Measurements from ENCODE around the gene PIN4.
"Not testable (repeated sequence)": the region's sequence is repeated elsewhere in the genome, so short reads cannot be mapped to it uniquely, and the experiment has no call there.

PIN4 gene

DNA sequence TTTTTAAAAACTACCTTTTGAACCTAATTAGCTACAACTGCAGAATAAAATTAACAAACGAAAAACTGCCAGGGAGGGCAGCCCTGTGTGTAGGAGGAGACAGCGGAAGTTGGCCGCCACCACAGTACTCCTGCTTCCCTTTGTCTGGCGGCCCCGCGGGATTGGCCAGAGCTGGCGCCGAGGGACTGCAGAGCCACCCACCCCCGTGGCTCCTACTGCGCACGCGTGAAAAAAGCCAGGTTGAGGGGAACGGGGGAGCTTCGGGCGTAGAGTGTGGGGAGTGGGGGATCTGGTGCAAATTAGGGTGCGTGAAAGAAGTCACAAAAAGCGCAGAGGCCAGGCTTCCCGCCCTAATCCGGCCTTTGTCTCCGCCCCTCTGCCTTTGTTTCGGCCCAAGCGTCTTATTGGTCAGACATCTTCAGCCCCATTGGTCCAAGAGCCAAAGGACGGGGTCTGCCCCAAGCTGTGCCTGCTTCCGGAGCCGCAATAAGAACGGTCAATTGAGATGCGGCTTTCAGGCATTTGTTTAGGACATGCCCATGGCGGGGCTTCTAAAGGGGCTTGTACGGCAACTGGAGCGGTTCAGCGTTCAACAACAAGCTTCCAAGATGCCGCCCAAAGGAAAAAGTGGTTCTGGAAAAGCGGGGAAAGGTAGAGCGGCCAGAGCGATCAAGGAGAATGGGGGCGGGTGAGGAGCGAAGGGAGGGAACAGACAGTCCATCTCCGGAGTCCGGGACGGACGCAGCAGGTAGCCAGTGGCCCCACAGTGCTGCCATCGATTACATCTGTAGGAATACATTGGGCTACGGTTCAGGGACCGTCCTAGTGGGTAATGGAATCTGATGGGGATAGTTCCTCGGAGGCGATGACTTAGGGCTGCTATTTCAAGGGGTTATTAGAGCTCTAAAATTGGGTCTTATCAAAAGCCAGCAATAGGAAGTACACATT is at the start of gene PIN4:
Gene PIN4 (plus strand): TSS at position 580 of the 948 bp plus-strand sequence. CDS start 29 bp downstream, at position 609.
- peak; percentile 57 for DNase-seq (ENCODE audit: low read depth, low spot score)

DNA sequence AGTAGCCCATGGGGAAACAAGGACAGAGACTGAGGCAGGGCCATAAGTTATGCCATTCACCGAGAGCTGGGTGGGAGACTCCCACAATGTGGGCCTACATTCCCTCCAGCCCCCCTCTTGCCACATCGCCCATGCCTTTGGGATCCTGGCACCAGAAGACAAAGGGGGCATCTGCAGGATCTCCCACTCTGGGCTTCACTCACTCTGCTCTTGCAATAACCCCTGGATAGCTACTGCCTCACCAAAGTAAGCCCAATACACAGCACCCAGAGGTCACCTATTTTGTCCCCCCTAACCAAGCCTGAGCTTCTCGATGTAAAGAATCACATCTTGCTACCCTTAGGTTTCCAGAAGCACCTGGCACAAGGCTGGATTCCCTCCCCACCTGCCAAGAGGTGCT is 49.1 kb upstream of the PIN4 start:
- no peak for DNase-seq (ENCODE audit: low read depth, low spot score)

DNA sequence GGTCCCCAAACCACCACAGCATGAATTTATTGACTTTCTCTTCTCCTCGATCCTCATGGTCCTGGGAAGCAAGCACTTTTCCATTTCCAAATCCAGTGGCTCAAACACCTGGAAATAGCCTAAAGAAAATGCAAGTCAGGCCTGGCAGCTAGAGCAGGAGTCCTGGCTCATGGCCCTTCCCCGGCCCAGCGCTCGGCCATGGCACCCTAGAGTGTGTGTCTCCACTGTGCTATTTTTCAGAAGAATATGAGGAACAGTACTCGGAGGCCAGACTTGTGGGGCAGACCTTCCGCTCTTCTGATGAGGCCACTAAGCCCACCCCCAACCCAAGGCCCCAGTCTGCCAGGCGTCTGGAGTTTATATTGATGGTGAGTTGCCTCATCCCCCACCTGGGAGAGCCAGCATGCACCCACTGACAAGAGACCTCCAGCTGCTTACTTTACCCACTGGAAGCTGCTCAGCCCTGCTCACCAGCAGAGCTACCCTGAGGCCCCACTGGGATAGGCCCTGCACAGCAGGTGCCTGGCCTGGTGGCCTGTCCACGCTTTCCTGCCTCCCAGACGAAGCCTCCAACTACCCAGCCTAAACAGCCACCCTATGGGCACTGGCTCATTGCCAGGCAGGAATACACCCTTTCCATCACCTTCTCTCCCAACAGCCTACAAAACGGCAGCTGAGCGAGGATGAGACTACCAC is 47.6 kb upstream of the PIN4 start:
- DNase-seq (ENCODE audit: low read depth, low spot score), result no peak

DNA sequence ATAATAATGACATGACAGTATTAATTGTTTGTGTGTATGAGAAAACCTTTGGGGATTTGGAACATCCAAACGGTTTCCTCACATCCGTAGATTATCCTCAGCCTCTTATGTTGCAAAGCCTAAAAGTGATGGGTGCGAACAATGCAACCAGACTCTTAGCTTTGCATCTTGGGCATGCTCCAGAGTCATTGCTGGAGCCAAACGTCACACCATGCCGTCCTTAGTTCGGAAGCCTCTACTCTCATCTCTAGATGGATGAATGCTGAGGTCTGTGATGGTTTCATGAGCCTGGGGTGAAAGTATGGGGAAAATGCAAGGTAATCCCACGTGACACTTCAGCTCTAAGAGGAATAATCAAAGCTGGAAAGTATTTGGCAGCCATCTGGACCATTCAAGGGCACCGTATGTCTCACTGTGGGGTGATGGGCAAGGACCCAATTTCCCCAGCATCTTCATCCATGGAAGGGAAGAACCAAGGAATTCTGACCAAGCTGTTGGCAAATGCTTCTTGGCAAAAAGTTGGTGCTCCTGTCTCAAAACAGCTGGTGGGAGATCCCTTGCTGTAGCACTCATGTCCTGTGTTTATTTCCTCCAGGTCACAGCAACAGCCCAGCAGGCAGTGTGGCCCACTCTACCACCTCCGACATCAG is 43.6 kb upstream of the PIN4 start:
- no peak for DNase-seq (ENCODE audit: low read depth, low spot score)

DNA sequence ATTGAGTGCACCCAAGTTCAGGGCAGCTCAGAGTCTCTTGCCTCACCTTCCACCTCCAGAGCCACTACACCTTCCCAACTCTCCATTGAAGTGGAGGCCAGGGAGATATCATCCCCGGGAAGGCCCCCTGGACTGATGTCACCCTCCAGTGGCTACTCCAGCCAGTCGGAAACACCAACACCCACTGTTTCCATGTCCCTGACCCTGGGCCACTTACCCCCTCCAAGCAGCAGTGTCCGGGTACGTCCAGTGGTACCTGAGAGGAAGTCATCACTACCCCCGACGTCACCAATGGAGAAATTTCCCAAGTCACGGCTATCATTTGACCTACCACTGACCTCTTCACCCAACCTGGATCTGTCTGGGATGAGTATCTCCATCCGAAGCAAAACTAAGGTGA is 42.0 kb upstream of the PIN4 start:
- DNase-seq (ENCODE audit: low read depth, low spot score), result no peak

DNA sequence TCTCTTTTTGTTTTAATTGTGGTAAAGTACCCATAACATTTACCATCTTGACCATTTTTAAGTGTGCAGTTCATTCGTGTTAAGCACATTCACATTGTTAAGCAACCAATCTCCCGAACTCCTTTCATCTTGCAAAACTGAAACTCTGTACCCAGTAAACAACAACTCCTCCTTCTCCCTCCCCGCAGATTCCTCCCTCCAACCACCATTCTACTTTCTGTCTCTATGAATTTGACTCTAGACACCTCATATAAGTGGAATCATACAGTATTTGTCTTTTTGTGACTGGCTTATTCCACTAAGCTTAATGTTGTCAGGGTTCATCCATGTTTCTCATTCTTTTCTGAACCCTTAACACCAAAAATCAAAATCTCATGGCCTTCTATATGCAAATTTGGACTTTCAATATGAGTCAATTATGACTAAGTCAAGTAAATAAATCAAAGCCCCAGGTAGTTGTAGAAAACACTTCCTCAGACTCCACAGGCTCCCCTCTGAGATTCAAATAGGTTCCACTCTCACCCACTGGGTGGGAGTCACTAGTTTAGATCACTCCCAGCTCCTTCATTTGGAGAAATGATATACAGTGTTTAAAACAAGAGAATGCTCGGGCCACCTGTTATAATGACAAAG is 40.1 kb upstream of the PIN4 start:
- no peak for DNase-seq (ENCODE audit: low read depth, low spot score)

DNA sequence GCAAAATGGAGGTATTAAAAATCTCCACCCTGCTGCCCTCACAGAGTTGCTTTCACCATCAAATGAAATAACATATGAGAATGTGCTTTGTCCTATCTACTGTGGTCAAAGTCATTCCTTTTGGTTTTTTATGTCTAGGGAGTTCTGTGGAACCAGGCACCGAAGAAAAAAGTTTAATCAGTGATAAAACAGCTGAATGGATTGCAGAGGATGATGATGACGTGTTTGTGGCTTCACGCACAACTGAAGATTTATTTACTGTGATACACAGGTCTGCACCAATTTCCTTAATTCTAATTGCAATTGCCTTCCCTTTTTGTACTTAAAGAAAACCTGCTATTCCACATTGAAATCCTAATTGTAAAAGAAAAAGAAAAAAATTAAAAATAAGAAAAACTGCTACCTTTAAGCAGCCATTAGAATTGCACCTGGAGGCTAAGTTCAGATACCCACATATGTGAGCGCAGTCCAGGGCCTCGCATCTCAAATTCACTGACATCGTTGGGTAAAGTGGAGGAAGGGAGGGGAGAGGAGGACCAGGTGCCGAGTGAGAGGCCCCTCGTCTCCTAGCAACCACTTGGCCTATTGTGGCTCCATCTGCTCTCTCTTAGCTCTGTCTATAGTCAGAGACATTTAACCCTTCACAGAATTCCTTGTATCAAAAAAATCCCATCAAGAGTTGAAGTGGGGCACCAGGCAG is 39.3 kb upstream of the PIN4 start:
- no peak for DNase-seq (ENCODE audit: low read depth, low spot score)

DNA sequence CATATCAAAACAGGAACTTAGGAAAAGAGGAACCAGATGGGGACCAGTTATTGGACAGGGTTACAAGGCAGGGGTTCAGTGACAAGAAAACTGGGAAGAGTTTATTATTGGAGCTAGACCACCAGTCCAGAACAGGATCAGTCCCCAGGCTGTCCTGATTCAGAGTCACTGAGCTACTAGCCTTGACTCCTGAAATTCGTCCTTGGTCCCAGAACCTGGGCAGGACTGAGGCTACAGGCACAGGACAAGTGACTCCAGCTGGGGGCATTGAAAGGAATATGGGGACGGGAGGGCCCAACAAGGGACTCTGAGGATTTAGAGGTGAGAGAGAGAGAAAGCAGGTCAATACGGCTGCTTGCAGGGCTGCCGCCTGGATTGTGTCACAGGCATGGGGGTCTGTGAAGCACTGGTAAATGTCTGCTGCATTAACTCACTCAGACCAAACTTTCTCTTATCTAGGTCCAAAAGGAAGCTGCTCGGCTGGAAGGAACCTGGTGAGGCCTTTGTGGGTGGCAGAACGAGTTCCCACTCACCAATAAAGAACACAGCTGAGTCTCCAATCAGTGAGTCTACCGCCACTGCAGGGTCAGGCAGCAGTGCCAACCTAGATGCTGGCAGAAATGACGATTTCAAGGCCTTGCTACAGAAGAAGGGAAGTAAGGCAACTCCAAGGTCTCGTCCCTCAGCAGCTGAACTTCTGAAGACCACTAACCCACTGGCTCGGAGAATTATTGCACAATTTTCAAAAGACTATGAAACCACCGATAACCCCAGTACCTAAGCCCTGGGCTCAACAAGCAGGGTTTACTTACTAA is 38.6 kb upstream of the PIN4 start:
- DNase-seq (ENCODE audit: low read depth, low spot score), result no peak

DNA sequence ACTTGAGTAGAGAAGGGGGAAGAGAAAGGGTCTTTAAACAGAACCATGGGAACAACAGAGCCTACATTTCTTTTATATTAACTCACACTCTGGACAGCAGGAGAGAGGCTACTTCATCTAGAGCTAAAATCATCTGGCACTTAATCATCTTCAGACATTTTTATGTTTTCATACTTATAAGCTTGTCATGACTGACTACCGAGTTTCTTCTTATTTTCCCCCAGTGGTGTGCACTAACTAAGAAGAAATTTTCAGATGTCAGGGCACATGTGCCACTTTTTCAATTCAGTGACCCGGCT is 38.0 kb upstream of the PIN4 start:
- no peak for DNase-seq (ENCODE audit: low read depth, low spot score)

DNA sequence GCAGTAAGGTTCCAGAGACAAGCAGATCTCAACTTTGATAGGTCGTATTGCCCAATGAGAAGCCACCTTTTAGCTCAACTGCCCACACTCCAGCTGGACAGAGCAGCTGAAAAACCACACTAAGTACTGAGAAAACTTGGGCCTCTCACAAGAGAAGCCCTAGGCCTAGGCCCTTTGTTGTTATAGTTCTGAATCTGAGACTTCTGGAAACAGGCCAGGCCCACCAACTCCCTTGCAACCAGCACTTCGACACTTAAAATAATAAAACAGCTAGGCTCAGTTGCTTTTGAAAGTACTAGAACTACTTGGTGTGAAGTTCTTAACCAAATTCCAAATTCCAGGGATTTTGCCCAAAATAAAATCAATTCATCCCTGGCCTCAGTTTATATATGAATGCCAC is 36.4 kb upstream of the PIN4 start:
- no peak for DNase-seq (ENCODE audit: low read depth, low spot score)

DNA sequence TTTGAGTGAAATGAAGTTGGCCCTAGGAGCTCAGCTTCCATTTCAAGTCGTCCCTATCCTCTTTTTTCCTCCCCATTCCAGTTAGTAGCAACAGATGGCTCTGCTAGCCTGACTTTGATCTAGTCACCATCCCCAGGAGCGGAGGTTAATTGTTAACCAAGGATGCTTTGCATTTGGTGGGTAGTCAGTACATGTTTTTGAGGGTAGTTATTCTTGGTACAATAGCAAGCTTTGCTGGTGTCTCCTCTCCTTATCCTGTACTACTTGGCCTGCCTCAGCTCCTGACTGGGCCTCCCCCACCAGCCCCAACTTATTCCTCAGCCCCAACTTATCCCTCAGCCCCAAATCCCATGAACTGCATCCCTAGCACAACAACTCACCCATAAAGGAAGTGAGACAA is 35.0 kb upstream of the PIN4 start:
- no peak for DNase-seq (ENCODE audit: low read depth, low spot score)

DNA sequence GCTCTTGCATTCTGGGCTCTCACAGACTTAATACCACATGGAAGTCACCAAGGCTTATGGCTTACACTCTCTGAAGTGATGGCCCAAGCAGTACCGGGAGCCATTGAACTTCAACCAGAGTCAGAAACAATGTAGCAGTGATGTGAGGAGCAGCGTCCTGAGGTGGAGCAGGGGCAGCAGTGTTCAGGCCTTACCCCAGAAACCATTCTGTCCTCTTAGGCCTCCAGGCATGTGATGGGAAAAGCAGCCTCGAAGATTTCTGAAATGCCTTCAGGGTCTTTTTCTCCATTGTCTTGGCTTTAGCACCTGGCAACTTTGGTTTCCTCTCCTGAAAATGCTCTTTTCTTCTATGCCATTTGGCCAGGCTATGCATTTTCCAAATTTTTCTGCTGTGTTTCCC is 22.8 kb upstream of the PIN4 start:
- DNase-seq (ENCODE audit: low read depth, low spot score), result no peak

DNA sequence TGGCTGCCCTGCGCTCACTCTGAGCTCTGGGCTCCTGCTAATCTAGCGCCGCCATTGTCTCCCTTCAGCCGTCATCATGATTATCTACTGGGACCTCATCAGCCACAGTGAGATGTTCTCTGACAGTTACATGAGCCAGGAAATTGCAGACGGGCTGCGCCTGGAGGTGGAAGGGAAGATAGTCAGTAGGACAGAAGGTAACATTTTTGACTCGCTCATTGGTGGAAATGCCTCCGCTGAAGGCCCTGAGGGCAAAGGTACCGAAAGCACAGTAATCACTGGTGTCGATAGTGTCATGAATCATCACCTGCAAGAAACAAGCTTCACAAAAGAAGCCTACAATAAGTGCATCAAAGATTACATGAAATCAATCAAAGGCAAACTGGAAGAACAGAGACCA is 21.8 kb upstream of the PIN4 start:
- no peak for DNase-seq (ENCODE audit: low read depth, low spot score)

DNA sequence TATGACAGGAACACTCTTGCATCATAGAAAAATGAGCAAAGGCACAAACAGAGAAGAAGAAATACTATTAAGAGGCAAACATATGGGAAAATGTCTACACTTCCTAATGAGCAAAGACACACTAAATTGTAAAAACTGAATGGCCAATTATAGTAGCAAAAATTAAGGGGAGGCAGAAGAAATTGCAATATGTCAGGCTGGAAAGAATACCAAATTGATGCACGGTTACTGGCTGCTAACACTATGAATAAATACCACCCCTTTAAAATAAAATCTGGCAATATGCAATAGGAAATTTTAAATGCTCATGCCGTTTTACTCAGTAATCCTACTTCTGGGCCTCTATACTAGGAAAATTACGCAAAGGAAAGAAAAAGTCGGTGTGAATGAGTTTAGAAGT is 16.0 kb upstream of the PIN4 start:
- no peak for DNase-seq (ENCODE audit: low read depth, low spot score)

DNA sequence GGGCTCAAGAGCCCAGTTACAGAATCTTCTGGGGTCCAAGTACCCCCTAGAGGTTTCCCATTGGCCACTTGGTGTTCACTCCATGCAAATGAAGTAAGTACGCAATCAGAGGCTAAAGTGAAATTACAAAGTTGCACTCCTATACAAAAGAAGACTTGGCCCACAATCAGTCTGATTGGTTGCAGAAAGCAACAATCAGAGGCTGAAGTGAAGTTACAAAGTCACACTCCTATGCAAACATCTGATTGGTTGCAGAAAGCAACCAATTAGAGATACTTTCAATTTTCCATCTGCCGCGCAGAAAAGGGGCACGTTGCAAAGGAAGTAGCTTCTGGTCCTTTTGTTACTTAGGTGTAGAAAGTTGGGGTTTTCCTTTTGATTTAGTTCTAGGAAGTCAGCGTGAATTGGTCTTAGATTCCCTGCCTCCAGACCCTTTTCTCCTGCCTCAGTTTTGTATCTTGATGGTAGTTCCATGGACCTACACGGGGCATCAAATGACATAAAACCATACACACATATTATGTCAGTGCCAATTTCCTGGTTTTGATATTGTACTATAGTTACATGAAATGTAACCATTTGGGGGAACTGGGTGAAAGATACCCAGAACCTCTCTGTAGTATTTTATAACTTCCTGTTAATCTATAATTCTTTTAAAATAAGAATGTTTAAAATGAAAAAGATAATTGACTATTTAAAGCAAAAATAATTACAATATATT is 12.4 kb upstream of the PIN4 start:
- DNase-seq (ENCODE audit: low read depth, low spot score), result no peak

DNA sequence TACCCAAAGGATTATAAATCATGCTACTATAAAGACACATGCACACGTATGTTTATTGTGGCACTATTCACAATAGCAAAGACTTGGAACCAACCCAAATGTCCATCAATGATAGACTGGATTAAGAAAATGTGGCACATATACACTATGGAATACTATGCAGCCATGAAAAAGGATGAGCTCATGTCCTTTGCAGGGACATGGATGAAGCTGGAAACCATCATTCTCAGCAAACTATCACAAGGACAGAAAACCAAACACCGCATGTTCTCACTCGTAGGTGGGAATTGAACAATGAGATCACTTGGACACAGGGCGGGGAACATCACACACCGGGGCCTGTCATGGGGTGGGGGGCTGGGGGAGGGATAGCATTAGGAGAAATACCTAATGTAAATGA is 5.3 kb upstream of the PIN4 start:
- DNase-seq (ENCODE audit: low read depth, low spot score), result not testable (repeated sequence)

DNA sequence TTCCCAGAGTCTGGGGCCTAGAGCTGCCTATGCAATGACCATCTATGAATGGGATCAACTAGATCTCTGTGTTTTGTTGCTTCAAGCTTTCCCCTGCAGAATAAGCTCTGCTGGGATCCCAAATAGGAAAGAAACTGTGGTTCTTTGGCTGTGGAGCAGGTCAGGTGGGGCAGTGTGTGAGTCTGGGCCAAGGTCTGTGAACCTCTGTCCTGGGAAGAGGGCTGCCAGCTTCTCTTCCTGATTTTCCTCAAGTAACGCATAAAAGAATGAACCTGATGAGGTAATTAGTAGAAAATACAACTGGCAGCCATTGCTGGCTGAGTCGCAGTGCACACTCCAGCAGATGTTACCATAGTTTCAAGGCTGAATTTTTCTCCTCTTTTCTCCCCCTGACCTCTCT is 4.6 kb upstream of the PIN4 start:
- DNase-seq (ENCODE audit: low read depth, low spot score), result no peak

DNA sequence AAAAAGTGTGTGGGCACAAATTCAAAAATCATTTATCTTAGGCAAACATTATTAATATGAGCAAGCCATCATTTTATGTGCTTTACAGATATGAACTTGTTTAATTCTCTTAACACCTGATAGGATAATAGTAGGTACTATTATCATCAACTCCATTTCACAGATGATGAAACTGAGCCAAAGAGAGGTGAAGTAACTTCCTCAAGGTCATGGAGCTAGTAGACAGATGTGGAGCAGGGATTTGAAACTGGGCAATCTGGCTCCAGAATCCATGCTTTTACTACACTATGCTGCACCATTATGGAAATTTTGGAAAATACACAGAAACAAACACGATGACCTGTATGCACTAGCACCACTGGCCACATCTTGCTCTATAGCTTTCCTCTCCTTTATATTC is 1.0 kb upstream of the PIN4 start:
- no peak for DNase-seq (ENCODE audit: low read depth, low spot score)

DNA sequence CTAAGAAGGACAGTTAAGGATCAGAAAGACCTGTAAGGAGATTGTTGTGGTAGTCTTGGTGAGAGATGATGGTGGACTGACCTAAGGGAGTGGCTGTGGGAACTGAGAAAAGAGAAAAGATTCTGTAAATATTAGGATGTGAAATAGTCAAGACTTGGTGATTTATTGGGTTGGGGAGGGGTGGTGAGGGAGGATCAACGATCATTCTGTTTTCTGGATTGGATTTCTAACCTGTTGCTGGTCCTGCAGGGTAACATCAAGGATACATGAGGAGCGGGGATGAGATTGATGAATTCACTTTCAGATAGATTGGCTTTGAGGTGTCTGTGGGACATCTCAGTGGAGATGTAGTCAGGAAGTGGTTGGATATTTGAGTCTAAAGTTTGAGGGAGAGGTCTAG is 1.4 kb downstream of the PIN4 start:
- no peak for DNase-seq (ENCODE audit: low read depth, low spot score)
